Measurements from ENCODE around the gene ICA1L. TPM values are rescaled to one million over a fixed set of nuclear protein-coding genes. Genes with fewer than 3 reads are reported as not detected.

ICA1L gene
- total and polyA plus RNA-seq, 2 of the 13 experiments (the other 11 are each of a cell fraction or from before 2014, with no cell fraction given), result 1.5 to 2.4 TPM

DNA sequence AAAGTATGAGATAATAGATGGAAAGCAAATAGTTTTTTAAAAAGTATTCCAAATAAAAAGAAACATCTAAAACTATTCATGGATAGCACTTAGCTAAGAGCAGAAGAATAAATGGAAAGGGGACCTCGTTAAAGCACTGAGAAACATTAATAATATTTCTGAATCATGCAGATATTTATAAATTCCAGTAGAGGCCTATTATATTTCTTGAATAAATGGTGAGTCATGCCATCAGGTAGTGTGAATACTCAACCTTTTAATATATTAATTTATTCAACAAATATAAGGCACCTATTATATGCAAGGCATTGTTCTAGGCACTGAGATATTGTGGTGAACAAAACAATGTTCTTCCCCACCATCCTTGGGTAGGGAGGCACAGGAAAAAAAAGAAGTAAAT, 53.8 kb downstream of the ICA1L start:
- in situ Hi-C loops (cut with HindIII; ENCODE audit: extremely low pct_ligation_motif_present, low pct_unique_long_range_greater_than_20kb), result no loop called here
- DNase-seq (ENCODE audit: low spot score) (no peak), FAIRE-seq (no peak), ATAC-seq (no peak)
- Histone ChIP-seq H3K36me3 (replicated peaks in 1 of 2; ENCODE audit: control insufficient read depth in 1 of 2, insufficient read depth in 2 of 2, low read length in 2 of 2) (no peaks in the 10 kb centered on the region), H3K4me2 (ENCODE audit: low read depth, low read length) (no peak overlapping the region), H2AFZ (ENCODE audit: low read length) (no peak overlapping the region), H3K4me3 (replicated peaks in 1 of 3; ENCODE audit: insufficient read depth in 1 of 3, low read depth in 2 of 3, low read length in 3 of 3) (no peak overlapping the region), H3K79me2 (ENCODE audit: insufficient read depth, low read length) (no peaks in the 10 kb centered on the region), H3K27ac (ENCODE audit: extremely low read length, insufficient read depth, low read length) (no peak overlapping the region), H3K27me3 (ENCODE audit: control insufficient read depth in 1 of 2, insufficient read depth in 2 of 2, low read length in 2 of 2) (no peaks in the 10 kb centered on the region), H4K20me1 (ENCODE audit: insufficient read depth, low read length) (no peaks in the 10 kb centered on the region), H3K9me3 (ENCODE audit: low read length) (no peaks in the 10 kb centered on the region), H3K9ac (ENCODE audit: insufficient read depth, low read depth, low read length) (no peak overlapping the region), H3K4me1 (ENCODE audit: insufficient read depth, low read length) (no peaks in the 10 kb centered on the region)
- intact Hi-C loops (cut with micrococcal nuclease; ENCODE audit: unreplicated experiment), result no loop called here
- no peak for TF ChIP-seq MIER2 (CRISPR knock-in tag; IDR thresholded peaks at IDR 0.05)
- TF ChIP-seq, protein P1, sequence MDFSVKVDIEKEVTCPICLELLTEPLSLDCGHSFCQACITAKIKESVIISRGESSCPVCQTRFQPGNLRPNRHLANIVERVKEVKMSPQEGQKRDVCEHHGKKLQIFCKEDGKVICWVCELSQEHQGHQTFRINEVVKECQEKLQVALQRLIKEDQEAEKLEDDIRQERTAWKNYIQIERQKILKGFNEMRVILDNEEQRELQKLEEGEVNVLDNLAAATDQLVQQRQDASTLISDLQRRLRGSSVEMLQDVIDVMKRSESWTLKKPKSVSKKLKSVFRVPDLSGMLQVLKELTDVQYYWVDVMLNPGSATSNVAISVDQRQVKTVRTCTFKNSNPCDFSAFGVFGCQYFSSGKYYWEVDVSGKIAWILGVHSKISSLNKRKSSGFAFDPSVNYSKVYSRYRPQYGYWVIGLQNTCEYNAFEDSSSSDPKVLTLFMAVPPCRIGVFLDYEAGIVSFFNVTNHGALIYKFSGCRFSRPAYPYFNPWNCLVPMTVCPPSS (IDR thresholded peaks at IDR 0.05), result no peak
- no peak for TF ChIP-seq RELA (CRISPR knock-in tag; IDR thresholded peaks at IDR 0.05)
- ChIA-PET CTCF (ENCODE audit: low intra/inter-chr PET ratio, low total read pairs) (no interaction called here), POLR2A (no interaction called here)
- WGBS (ENCODE audit: low lambda C conversion rate), result 63% methylated on average over 1 of the region's 1 CpG
- no TSS peak for BruUV-seq (replicated peaks)

DNA sequence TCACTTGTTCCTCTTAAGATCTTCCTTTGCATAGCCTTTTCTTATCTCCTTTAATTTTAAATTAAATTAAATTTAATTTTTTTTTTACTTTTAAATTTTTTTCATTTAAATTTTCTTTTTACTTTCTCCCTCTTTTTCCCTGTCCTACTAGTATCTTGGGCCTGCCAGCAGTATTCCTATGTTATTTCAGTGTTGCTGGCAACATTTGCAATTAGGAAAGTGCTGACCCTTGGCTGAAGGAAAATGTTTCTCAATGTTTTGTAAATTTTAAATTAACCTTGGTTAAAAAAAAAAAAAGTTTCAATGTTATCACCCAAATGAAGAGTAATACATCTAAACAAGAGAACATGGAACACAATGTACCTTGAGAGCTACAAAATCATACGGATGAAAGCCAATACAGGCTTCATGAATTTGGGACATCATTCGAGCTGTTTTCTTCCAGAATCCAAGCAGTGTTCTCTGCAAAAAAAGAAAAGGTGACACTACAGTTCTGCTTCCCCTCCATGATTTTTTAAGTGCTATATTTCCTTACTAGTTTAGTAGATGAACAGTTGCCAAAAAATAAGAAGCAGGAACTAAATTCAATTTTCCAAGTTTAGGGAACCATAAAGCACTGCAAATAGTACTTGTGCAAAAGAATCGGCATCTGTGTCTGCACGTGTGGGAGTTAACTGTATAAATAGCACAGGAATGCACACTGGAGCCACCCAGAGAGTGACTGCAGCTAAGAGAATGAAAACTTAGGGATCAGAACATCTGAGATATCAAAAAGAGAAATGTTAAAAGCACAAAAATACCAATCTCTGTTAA, 55.8 kb downstream of the ICA1L start:
- POLR2A ChIA-PET, result no interaction called here
- H2AFZ ChIP-seq (ENCODE audit: low read length), result no peak overlapping the region
- in situ Hi-C loops (cut with HindIII; ENCODE audit: extremely low pct_ligation_motif_present, low pct_unique_long_range_greater_than_20kb), result no loop called here
- TF ChIP-seq SP4 (CRISPR knock-in tag; IDR thresholded peaks at IDR 0.05) (no peak), KMT2A (CRISPR knock-in tag; IDR thresholded peaks at IDR 0.05) (no peak), POLR2G (IDR thresholded peaks at IDR 0.05; ENCODE audit: low read depth, low read length) (no peak), HES4 (CRISPR knock-in tag; IDR thresholded peaks at IDR 0.05; ENCODE audit: borderline replicate concordance) (no peak), SMAD1 (CRISPR knock-in tag; IDR thresholded peaks at IDR 0.05; ENCODE audit: borderline replicate concordance, low read depth) (no peak), ZNF567 (CRISPR knock-in tag; IDR thresholded peaks at IDR 0.05; ENCODE audit: borderline replicate concordance) (no peak), NR2F2 (IDR thresholded peaks at IDR 0.05; ENCODE audit: borderline replicate concordance, low read depth) (no peak), ZFP41 (CRISPR knock-in tag; IDR thresholded peaks at IDR 0.05; ENCODE audit: borderline replicate concordance) (no peak), STAT5B (CRISPR knock-in tag; IDR thresholded peaks at IDR 0.05) (no peak), ZNF660 (CRISPR knock-in tag; IDR thresholded peaks at IDR 0.05; ENCODE audit: borderline replicate concordance, low read depth) (no peak)
- TF ChIP-seq, protein P2, sequence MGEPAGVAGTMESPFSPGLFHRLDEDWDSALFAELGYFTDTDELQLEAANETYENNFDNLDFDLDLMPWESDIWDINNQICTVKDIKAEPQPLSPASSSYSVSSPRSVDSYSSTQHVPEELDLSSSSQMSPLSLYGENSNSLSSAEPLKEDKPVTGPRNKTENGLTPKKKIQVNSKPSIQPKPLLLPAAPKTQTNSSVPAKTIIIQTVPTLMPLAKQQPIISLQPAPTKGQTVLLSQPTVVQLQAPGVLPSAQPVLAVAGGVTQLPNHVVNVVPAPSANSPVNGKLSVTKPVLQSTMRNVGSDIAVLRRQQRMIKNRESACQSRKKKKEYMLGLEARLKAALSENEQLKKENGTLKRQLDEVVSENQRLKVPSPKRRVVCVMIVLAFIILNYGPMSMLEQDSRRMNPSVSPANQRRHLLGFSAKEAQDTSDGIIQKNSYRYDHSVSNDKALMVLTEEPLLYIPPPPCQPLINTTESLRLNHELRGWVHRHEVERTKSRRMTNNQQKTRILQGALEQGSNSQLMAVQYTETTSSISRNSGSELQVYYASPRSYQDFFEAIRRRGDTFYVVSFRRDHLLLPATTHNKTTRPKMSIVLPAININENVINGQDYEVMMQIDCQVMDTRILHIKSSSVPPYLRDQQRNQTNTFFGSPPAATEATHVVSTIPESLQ (CRISPR knock-in tag; conservative IDR thresholded peaks at IDR 0.05), result no peak
- TF ChIP-seq, protein P3, sequence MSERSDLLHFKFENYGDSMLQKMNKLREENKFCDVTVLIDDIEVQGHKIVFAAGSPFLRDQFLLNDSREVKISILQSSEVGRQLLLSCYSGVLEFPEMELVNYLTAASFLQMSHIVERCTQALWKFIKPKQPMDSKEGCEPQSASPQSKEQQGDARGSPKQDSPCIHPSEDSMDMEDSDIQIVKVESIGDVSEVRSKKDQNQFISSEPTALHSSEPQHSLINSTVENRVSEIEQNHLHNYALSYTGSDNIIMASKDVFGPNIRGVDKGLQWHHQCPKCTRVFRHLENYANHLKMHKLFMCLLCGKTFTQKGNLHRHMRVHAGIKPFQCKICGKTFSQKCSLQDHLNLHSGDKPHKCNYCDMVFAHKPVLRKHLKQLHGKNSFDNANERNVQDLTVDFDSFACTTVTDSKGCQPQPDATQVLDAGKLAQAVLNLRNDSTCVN (CRISPR knock-in tag; IDR thresholded peaks at IDR 0.05; ENCODE audit: borderline replicate concordance), result no peak

More for the DNA sequence above, 55.8 kb downstream of the ICA1L start:
- Histone ChIP-seq H3K9me3 (ENCODE audit: low read length) (no peaks in the 10 kb centered on the region), H3K27me3 (ENCODE audit: control insufficient read depth in 1 of 2, insufficient read depth in 2 of 2, low read length in 2 of 2) (no peaks in the 10 kb centered on the region), H4K20me1 (ENCODE audit: insufficient read depth, low read length) (no peaks in the 10 kb centered on the region), H3K4me2 (ENCODE audit: low read depth, low read length) (no peak overlapping the region), H3K79me2 (ENCODE audit: insufficient read depth, low read length) (no peaks in the 10 kb centered on the region), H3K4me1 (ENCODE audit: insufficient read depth, low read length) (no peaks in the 10 kb centered on the region), H3K9ac (ENCODE audit: insufficient read depth, low read depth, low read length) (no peak overlapping the region), H3K36me3 (replicated peaks in 1 of 2; ENCODE audit: control insufficient read depth in 1 of 2, insufficient read depth in 2 of 2, low read length in 2 of 2) (no peaks in the 10 kb centered on the region), H3K27ac (ENCODE audit: extremely low read length, insufficient read depth, low read length) (no peak overlapping the region), H3K4me3 (replicated peaks in 1 of 3; ENCODE audit: insufficient read depth in 1 of 3, low read depth in 2 of 3, low read length in 3 of 3) (no peak overlapping the region)
- FAIRE-seq (no peak), DNase-seq (ENCODE audit: low spot score) (no peak), ATAC-seq (no peak)
- CTCF ChIA-PET (ENCODE audit: low intra/inter-chr PET ratio, low total read pairs), result no interaction called here
- intact Hi-C loops (cut with micrococcal nuclease; ENCODE audit: unreplicated experiment), result no loop called here
- BruUV-seq (replicated peaks), result no TSS peak
- WGBS (ENCODE audit: low lambda C conversion rate), result 78% methylated on average over 4 of the region's 4 CpGs

Measured in HepG2 (cell line).